ENCODE data around the gene RABEP2.
"Not testable (repeated sequence)": the region's sequence is repeated elsewhere in the genome, so short reads cannot be mapped to it uniquely, and the experiment has no call there.

Gene RABEP2

DNA sequence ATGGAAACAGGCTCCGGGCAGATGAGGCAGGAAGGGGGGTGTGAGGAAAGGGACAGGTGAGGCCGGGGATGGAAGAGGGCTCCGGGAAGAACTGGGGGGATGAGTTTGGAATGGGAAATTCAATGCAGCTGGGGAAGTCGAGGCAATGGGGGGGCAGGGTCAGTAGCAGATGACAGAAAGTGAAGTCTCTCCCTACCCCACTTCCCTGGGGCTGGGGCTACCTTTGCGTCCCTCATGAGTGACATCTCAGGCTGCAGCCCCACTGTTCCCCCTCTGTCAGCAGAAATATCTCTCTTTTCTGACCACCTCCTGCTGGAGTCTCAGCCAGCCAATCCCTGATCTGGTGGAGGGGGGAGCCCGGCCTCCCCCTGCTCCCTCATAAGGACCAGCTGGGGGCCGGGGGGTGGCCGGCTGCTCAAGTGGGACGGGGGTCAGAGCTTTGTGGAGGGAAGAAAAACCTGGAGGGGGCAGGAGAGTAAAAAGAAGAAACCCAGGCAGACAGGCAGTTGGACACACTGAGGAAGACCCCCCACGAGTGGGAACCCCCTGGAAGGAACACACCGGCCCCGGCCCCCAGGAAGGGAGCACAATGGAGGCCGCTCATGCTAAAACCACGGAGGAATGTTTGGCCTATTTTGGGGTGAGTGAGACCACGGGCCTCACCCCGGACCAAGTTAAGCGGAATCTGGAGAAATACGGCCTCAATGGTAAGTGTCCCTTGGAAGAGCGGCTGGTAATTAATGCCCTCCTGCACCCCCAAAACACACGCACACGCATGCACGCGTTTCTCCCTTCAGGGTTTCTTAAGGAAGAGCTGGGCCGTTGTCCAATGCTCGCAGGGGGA is 46.7 kb downstream of the RABEP2 start, which contains the start of gene ATP2A1:
Gene ATP2A1, plus strand, starts transcription at position 406 of the 844 bp plus-strand sequence. Its CDS starts 184 bp downstream, at position 590.
- no peak for DNase-seq

DNA sequence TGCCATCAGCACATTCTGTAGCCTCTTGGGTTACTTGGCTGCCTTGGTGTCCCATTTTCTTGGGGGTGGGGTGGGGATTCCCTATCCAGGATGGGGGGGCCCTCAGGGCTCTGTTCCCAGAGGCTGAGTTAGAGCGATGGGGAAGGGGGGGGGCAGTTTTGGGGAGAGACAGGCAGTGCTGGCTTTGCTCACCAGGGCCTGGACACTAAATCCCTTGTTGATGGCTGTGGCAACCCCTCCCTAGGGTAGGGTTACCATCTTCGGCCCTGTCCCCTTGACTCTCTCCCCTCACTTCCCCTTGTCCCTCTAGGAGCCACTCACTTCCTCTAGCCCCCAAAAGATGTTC is 47.4 kb downstream of the RABEP2 start:
- DNase-seq = no peak

DNA sequence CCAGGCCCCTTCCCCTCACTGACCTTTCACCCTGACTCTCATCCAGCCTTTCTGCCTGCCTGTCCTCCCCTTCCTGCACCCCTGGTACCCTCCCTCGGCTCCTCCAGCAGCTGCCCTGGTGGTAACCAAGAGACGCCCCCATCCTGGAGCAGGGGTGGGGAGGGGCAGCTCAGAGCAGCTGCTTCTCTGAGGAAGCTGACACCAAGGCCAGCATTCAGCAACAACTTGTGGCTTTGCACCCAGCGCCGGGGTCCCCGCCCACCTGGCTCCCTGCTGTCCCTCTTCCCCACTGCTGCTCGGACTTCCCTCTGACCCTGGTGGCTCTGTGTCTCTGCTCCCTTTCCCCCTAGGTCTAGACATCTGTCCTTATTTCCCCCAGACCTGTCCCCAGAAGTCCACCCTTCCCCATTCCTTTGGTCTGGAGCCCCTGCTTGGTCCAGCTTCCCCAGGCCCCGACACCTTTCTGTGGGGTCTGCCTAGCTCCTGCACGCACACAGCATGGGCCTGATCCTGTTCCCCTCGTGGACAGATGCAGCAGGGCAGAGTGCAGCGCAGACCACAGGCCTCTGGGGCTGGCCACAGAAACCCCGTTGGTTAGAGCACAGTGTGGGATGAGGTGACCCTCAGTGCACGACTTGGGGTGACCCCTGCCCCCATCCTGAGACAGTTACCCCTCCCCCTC is 47.9 kb downstream of the RABEP2 start:
- DNase-seq = no peak

DNA sequence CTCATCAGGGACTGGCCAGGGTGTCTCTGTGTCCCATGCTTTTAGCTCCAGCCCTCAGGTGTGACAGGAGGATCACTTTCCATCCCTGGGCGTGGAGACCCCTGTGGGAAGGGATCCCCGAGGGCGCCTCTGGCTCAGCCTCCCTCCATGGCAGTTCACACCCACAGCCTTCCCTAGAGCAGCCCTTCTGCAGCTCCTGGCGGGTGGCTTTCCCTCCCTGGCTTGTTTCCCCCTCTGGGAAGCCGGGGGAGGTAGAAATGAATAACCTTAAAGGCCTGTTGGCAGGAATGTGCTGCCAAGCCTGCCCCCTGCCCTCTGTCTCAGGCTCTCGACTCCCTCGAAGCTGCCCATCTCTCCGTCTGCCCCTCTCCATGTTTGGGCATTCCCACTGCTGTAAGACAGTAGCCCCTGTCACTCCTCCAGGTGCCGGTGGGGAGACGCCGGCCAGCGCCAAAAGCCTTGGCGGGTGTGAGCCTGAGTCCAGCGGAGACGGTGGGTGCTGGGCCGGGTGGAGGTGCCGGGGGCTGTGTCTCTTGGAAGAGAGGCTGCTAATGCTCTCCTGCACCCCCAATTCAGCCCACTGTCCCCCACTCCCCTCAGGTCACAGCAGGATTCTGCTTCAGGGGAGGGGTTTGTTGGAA is 48.9 kb downstream of the RABEP2 start:
- no peak for DNase-seq

DNA sequence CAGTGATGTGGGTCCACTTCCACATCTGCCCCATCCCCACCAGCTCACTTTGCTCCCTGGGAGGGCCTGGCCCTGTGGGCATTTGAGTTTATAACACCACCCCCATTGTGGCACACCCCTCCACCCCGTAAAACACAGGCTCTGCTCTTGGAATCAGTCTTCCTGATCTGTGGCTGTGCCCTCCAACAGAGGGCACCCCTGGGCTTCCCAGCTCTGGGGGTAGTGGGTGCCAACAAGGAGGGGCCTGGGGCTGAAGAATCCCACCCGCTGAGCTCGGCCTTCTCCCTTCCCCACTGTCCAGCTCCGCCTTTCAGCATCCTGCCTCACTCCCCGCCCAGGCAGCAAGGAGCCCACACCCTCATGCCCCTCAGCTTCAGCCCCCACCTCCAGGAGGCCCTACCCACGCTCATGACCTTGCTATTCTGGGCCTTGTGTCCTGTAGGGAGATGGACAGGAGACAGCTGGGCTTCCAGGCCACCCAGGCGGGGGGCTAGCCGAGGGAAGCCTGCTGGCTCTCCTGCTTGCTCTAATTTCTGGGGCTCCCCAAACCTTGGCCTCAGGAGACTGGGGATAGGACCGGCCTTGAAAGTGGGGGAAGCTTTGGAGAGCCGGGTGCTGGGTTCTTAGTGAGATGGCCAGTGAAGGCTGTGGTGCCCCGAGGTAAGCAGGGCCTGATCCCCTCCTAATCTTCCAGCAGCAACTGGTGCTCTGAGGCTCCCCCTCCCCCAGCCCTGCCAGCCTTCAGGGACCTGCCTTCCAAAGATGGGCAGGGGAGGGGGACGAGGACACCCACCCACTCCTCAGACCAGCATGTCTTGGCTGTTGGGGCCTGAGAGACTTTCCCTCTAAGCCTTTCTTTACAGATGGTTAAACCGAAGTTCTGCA is 49.7 kb downstream of the RABEP2 start:
- DNase-seq = no peak

DNA sequence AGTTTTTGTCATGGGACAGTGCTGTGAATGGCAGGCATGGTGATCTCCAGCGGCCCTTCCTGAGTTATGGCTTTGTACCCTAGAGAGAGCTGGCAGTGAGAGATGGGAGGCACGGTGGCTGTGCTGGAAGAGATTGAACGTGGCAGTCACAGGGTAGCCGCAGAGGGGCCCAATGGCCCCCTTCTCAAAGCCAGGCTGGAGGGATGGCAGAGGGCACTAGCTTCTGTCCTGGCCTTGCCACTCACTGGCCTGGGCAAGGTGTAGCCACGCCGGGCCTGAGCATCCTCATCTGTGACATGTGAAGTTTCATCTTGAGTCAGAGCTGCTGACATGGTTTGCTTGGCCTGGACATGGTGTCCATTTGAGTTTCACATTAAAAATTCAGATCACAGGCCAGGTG is 50.6 kb downstream of the RABEP2 start:
- DNase-seq = no peak

DNA sequence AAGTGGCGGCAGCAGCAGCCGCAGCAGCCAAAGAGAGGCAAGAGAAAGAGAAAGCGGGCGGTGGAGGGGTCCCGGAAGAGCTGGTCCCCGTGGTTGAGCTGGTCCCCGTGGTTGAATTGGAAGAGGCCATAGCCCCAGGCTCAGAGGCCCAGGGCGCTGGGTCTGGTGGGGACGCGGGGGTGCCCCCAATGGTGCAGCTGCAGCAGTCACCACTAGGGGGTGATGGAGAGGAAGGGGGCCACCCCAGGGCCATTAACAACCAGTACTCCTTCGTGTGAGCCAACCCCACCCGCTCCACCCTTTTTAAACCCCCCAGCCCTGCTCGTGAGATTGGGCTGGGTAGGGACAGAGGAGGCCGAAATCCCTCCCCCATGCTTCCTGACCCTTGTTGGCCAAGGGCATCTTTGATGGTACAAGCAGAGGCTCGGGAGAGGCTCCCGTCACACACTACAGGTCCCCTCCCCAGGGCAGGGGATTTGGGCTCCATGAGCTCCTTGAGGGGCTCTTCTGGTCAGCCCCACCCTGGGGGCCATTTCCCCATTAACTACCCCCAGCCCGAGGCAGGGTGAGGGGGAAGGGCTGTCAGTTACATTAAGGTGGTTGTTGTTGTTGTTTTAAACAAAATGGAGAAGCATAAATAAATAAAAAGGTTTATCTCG is 51.4 kb downstream of the RABEP2 start:
- no peak for DNase-seq

DNA sequence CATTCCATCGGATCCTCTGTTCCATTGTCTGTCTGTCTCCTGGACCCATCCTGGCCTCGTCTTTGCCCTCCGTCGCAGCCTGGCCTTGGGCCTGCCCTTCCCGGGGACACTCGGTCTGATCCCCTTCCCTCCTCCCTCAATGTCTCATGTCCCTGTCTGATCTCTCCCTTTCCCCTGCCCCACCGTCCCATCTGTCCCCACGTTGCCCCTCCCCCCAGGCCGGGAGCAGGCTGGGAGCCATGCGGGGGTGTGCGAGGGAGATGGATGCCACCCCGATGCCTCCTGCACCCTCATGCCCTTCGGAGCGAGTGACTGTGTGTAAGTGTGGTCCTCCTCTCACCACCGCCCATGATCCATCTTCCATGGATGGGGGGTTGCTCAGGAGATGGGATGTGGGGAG is 52.1 kb downstream of the RABEP2 start:
- DNase-seq = no peak

DNA sequence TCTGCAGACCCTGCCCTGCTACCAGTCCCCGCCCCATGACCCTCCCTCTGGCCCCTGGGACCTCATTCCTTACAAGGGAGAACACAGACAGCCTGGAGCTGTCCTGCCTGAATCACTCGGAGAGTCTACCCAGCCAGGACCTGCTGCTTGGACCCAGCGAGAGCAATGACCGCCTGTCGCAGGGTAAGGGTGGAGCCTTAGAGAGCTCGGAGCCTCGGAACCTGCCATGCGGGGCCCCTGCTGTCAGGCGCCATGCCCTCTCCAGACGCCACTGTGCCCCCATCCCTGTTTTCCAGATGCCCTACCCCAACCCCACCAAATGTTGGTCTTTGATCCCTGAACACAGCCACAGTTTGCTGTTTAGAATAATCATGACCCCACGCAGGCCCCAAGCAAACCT is 55.8 kb downstream of the RABEP2 start:
- no peak for DNase-seq

DNA sequence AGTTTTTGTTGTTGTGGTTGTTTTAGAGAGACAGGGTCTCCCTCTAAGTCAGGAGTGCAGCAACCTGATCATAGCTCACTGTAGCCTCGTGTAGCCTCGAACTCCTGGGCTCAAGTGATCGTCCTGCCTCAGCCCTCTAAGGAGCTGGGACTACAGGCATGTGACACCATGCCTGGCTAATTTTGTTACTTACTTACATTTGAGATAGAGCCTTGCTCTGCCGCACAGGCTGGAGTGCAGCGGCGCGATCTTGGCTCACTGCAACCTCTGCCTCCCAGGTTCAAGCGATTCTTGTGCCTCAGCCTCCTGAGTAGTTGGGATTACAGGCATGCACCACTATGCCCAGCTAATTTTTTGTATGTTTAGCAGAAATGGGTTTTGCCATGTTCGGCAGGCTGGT is 57.4 kb downstream of the RABEP2 start:
- not testable (repeated sequence) for DNase-seq

DNA sequence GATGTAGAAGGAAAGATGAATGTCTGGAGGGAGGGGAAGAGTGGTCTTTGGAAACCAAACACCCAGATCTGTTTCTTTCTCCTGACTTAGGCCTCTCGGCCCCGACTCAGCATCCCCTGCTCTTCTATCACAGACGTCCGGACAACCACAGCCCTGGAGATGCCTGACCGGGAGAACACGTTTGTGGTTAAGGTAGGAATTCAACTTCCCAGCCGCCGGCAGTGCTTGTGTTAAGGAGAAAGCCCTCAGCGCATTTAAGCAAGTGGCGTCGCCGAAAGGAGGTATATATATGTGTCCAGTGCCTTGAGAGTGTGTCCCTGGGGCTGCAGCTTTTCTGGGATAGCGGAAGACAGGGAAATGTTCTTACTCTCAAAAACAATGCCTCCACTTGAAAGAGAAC is 57.8 kb downstream of the RABEP2 start:
- no peak for DNase-seq

DNA sequence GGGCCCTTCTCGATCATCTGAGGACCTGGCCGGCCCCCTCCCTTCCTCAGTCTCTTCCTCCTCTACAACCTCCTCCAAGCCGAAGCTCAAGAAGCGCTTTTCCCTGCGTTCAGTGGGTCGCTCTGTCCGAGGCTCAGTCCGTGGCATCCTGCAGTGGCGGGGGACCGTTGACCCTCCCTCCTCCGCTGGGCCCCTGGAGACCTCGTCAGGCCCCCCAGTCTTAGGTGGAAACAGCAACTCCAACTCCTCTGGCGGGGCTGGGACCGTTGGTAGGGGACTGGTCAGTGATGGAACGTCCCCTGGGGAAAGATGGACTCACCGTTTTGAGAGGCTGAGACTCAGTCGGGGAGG is 58.6 kb downstream of the RABEP2 start:
- no peak for DNase-seq

DNA sequence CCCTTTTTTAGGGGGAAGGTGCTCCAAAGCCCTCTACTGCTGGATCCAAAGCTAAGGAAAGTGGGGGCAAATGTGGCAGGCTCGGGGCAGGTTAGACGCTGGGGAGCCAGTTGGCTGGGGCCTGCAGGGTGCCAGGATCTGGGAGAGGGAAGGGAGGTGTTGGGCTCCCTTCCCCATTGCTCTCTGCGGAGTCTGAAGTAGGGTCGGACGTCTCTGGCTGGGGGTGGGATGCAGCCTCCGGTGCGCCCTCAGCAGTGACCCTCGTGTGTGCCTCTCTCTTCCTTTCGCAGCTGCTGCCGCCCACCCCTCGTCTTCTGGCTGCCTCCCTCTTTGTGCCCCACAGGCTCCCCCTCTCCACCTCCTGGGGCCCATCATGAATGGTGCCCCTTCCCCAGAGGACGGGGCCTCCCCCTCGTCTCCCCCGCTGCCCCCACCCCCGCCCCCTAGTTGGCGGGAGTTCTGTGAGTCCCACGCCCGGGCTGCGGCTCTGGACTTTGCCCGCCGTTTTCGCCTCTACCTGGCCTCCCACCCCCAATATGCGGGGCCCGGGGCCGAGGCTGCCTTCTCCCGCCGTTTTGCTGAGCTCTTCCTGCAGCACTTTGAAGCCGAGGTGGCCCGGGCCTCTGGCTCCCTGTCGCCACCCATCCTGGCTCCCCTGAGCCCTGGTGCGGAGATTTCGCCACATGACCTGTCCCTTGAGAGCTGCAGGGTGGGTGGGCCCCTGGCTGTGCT is 59.1 kb downstream of the RABEP2 start:
- DNase-seq = no peak

DNA sequence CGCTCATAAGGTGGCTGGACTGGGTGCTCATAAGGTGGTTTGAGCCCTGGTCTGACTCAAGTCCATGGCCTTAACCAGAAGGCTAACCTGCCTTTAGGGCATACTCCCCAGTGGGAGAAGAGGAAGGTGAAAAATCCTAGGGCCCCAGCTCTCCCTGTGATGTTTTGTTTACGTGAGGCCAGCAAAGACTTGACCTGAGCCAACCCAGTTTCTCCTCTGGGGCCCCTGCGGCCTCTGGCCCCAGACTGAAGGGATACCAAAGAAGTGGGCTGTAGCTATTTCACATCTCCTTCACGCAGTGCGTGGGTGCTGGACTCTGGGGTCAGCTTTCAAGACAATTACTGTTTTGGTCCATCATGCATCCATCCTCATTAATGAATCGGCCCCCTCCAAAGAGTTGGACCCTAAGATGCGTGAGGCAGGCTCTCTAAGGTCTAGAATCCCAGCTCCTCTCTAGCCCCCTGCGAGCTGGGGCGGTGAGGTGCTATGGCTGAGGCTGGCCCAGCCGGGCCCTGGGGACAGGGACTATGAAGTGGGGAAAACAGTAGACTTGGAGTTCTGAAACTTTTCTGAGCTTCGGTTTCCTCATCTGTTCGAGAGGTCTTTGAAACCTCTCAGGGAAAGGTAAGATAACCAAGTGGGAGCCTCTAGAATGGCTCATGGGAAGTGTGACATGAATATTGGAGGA is 59.9 kb downstream of the RABEP2 start:
- DNase-seq = no peak

DNA sequence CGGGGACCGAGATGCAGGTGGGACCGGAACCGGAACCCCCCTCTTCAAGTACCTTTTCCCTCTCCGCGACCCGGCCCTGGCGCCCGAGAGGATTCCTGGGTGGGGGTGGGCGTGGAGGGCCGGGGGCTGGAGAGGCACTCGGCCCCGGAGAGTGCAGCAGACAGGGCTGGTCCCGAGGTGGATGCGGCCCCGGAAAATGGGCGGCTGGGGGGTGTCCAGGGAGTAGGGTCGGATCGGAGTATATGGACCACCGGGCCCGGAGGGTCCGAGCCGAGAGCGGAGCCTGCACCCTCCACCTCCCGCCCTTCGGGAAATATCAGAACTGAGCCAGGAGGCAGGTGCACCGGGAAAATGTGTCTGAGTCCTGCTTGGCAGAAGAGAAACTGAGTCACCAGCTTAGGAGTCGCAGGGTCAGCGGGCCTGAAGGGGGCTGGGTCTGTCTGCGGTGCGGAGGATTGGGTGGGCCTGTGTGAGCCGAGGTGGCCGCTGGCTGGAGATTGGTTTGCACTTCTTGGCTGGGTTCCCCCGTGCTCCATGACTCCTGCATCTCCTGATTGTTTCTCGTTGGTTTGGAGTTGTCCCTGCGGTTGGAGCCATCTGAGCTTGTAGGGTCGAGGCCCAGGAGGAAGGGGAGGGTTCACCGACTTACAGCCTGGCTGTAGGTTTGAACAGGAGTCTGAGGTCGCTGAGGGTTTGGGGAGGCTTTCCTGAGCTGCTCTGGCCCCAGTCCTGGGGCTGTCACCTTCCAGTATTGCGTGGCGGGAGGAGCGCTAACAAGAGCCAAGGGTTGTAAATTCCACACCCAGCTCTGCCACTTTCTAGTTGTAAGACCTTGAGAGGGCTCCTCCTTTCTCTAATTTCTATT is 60.9 kb downstream of the RABEP2 start:
- DNase-seq = no peak

DNA sequence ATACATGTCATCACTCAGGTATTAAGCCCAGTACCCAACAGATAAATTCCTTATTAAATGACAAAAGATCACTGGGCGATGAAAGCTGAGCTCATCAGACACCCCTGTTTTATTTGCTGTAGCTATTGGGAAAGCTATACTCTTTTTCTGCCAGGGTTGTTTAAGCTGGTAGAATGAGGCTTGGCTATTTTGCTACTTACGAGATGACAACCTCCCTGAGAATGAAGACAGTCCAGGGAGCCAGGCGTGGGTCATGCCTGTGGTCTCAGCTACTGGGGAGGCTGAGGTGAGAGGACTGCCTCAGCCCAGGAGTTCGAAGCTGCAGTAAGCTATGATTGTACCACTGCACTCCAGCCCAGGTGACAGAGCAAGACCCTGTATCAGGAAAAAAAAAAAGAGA is 65.7 kb downstream of the RABEP2 start:
- DNase-seq = no peak

DNA sequence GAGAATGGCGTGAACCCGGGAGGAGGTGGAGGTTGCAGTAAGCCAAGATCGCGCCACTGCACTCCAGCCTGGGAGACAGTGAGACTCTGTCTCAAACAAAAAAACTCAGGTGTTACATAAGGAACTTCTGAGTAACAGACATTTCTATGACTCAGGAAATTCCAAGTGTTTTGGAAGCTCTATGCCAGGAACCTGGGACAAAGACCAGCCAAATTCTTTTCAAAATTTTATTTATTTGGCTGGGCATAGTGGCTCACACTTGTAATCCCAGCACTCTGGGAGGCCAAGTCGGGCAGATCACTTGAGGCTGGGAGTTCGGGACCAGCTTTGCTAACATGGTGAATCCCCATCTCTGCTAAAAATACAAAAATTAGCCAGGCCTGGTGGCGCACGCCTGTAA is 66.6 kb downstream of the RABEP2 start:
- DNase-seq = no peak

Measured in SW 1271 (cell line).